ENCODE results near the gene NPC1L1.

The NPC1L1 gene

DNA sequence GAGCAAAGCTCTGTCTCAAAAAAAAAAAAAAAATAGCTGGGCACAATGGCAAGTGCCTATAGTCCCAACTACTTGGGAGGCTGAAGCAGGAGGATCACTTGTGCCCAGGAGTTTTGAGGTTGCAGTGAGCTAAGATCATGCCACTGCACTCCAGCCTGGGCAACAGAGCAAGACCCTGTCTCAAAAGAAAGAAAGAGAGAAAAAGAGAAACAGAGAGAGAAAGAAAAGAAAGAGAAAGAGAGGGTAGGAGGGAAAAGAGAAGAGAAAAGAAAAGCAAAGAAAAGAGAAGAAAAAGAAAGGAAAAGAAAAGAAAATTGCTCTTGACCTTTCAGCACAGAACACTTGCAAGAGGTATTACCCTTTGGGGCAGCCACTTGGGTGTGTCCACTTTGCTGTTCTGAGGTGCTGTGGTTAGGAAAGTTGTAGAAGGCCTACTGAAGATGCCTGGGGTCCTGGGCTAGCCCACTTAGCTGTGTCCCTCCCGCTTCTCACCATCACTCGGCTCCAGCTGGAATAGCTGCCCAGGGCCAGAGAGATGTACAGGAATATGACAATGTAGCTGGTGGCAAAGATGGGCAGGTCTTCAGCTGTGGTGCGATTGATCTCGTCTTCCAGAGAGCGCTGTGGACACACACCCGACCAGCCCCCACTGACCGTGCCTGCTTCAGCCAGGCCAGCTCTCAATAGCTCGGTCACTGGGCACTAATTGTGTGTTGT, 5.6 kb downstream of the NPC1L1 start:
- TF ChIP-seq, protein P1, sequence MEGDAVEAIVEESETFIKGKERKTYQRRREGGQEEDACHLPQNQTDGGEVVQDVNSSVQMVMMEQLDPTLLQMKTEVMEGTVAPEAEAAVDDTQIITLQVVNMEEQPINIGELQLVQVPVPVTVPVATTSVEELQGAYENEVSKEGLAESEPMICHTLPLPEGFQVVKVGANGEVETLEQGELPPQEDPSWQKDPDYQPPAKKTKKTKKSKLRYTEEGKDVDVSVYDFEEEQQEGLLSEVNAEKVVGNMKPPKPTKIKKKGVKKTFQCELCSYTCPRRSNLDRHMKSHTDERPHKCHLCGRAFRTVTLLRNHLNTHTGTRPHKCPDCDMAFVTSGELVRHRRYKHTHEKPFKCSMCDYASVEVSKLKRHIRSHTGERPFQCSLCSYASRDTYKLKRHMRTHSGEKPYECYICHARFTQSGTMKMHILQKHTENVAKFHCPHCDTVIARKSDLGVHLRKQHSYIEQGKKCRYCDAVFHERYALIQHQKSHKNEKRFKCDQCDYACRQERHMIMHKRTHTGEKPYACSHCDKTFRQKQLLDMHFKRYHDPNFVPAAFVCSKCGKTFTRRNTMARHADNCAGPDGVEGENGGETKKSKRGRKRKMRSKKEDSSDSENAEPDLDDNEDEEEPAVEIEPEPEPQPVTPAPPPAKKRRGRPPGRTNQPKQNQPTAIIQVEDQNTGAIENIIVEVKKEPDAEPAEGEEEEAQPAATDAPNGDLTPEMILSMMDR (IDR thresholded peaks at IDR 0.05; ENCODE audit: borderline replicate concordance, control extremely low read depth, extremely low read depth, insufficient read depth, missing control alignments): no peak
- in situ Hi-C loops (cut with MboI; ENCODE audit: low sequenced_read_pairs, unreplicated experiment): no loop called here

DNA sequence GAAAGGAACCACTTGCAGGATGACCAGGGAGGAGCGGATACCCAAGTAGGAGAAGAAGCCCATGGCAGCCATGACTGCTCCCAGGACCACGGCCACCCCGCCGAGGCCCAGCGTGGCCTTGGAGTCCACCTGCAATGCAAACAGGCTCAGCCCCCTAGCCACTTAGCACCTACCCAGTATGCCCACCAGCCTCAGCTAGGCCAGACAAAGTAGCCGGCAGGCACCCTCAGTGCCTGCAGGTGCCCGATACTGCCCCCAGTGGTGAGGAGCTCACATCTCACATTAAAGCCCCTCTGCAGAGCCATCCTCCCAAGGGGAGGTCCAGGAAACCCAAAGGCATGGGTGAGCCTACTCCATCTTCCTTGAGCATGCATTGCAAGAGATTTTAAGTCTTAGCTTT, 6.6 kb downstream of the NPC1L1 start:
- DNase-seq (ENCODE audit: low spot score): peak; percentile 88
- in situ Hi-C loops (cut with MboI; ENCODE audit: low sequenced_read_pairs, unreplicated experiment): no loop called here

More for the DNA sequence above, 5.6 kb downstream of the NPC1L1 start:
- DNase-seq (ENCODE audit: low spot score): peak; percentile 18

DNA sequence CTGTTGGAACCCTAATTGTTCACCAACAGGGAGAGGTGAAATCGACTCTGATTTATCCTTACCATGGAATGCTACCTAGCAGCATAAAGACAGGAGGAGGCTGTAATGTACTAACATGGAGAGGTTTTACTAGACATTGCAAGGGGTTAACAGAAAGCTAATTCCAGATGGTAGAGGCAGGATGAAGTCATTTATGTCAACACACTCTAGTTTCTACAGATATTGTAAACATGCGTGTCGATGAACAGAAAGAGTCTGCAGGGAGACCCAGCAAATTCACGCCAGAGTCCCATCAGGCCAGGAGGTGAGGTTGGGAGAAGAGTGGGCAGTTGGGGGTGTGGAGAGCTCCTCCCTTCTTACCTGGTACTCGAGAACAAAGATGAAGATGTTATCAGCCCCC, 7.0 kb downstream of the NPC1L1 start:
- TF ChIP-seq, protein P1 (IDR thresholded peaks at IDR 0.05; ENCODE audit: borderline replicate concordance, control extremely low read depth, extremely low read depth, insufficient read depth, missing control alignments): no peak
- peak; percentile 33 for DNase-seq (ENCODE audit: low spot score)
- in situ Hi-C loops (cut with MboI; ENCODE audit: low sequenced_read_pairs, unreplicated experiment): no loop called here

More for the DNA sequence above, 6.6 kb downstream of the NPC1L1 start:
- TF ChIP-seq, protein P1 (IDR thresholded peaks at IDR 0.05; ENCODE audit: borderline replicate concordance, control extremely low read depth, extremely low read depth, insufficient read depth, missing control alignments): peak; percentile 46

DNA sequence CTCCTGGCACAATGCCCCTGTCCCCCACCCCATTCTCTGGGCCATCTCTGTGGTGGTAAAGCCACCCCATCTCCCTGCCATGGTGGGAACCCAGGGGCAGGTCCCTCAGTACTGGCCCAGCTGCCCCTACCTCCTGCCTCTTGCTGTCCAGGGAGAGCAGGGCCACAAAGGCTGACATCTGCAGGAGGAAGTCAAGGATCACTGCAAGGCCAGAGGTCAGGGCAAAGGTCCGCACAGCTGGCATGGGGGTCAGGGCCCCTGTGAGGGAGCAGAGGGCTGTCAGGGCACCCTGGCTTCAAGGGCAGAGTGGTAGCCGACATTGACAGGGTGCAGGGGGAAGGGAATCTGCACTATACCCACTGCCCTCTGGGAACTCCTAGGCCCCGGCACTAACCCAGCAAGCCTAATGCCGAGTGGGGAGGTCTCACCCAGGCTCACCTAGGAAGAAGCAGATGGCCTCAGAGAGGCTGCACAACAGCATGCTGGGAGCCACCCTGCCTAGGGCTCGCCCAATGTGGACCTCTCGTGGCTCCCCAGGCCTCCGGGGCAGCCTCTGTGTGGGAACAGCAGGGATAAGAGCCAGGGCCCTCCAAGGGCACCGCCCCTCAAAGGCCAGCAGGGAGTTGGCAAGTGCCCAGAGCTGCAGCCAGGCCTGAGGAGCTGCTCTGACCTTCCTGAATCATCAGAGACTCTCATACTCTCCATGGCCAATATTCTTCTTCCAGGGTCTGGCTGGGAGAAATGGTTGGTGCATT, 7.7 kb downstream of the NPC1L1 start:
- DNase-seq (ENCODE audit: low spot score): peak; percentile 21
- TF ChIP-seq, protein P1 (IDR thresholded peaks at IDR 0.05; ENCODE audit: borderline replicate concordance, control extremely low read depth, extremely low read depth, insufficient read depth, missing control alignments): no peak
- in situ Hi-C loops (cut with MboI; ENCODE audit: low sequenced_read_pairs, unreplicated experiment): no loop called here

DNA sequence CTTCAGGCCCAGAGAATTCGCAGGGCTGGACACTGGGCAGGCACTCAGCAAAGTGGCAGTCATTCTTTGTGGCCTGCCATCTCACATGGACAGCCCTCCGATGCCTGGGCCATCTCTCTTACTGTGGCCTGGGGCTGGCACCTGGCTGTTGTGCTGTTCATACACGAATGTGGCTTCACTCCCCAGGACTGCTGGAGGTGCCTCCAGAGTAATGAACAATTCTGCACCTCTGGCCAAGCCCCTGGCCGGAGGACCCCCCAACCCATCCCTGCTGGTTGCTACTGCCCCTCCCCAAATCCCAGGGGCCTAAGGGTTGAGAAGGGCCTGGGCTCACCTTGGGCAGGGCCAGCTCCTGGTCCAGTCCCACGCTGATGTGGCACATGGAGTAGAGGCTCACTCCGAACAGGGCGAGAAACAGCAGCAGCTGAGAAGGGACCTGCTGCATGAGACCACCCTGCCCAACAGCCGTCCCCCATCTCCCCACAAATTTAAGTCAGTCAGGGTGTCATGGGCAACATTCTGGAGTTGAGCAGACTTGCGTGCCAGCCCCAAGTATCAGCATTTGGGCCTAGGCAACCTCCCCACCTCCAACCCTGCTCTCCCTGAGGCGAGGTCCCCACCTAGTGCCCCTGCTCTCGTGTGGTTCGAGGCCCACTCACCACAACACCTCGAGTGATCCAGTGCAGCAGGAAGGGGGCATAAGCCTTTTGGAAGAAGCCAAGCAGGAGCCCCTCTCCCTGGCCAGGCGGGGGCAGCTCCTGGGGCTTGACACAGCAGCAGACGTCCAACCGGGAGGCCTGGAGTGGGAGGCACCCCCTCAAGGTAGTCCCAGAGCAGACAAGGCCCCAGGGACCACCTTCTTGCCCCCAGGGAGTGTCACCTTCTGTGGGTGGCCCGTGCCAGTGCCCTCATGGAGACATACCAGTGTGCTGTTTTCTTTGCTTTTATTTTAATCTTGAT, 9.4 kb downstream of the NPC1L1 start:
- TF ChIP-seq, protein P1 (IDR thresholded peaks at IDR 0.05; ENCODE audit: borderline replicate concordance, control extremely low read depth, extremely low read depth, insufficient read depth, missing control alignments): no peak
- in situ Hi-C loops (cut with MboI; ENCODE audit: low sequenced_read_pairs, unreplicated experiment): no loop called here
- peak; percentile 35 for DNase-seq (ENCODE audit: low spot score)

DNA sequence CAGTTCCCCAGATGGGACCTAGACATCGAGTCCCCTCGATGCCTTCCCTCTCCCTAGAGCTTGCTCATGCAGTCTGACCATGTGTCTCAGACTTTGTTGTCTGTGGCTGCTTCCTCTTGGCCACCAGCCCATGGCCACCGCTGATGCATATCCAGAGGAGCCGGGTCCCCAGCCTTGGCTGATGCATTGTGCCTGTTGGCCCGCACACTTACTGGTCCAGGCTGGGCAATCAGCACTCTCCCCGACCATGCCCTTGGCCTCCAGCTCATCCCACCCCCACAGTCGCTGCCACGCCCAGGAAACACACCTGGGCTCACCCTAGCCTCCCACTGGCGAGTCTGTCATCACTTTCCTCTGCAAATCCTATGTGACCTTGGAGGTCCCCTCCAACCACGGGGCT, 10.1 kb downstream of the NPC1L1 start:
- in situ Hi-C loops (cut with MboI; ENCODE audit: low sequenced_read_pairs, unreplicated experiment): no loop called here
- no peak for DNase-seq (ENCODE audit: low spot score)
- TF ChIP-seq, protein P1 (IDR thresholded peaks at IDR 0.05; ENCODE audit: borderline replicate concordance, control extremely low read depth, extremely low read depth, insufficient read depth, missing control alignments): no peak
